Spleen (tissue), 7 donors: ENCODE data around the gene IL18R1.

Experiments used
- CTCF ChIP-seq, 11 experiments: fragments of 200-600 bp in 7 of 11; fragments of 450-650 bp in 4 of 11; sonication (generic) in 4 of 11; IDR thresholded peaks in 8 of 11; conservative IDR thresholded peaks in 3 of 11; 1 replicate in 7 of 11; 2 replicates in 4 of 11; pipeline versions ENCODE4 v1.4.0 to v1.8.0; 2016 to 2021; ENCODE audit warnings: antibody characterized with exemption in 11 of 11, inconsistent platforms in 4 of 11, mild to moderate bottlenecking in 1 of 11
- POLR2A ChIP-seq, 3 donors: fragments of 450-650 bp; IDR thresholded peaks; one replicate each; pipeline ENCODE4 v1.5.1; 2017; ENCODE audit warnings: antibody characterized with exemption in 3 of 3, mild to moderate bottlenecking in 1 of 3
- donor health status: DM: no; HTN: no; CAD: no; lungs with moderate emphysema.
- donor health status: DM: no; HTN: no; CAD: no.
- donor health status: DM: no; HTN: no; CAD: no.

GRCh38 chr2:102387763-102388546, 32.4 kb downstream of the IL18R1 start:
- no peak for TF ChIP-seq CTCF (IDR thresholded peaks at IDR 0.05 in 8 of 11, conservative IDR thresholded peaks at IDR 0.05 in 3 of 11)
- TF ChIP-seq POLR2A (IDR thresholded peaks at IDR 0.05): no peak
